ENCODE results near the gene FIP1L1. TPM values are rescaled to one million over a fixed set of nuclear protein-coding genes. Genes with fewer than 3 reads are reported as not detected.

Gene FIP1L1
- total and polyA plus RNA-seq, 2 donors (not counting 3 experiments of a cell fraction or from before 2014, with no cell fraction given) = 18.9 to 51.9 TPM

DNA sequence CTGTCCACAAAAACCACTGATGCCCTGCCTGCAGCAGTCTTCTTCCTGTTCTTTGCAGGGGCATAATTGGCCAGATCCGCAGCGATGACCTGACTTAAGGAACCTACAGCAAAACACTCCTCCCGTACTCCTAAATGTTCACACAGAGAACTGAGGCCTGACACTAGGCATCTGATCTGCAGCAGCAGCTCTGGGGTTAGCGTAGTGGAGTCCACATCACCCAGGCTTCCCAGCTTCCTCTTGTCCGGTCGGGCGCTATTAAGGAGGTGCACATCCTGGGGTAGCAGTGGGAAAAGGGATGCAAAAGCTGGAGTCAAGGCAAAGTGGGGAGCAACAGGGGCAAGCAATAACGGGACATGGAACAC is 12.3 kb upstream of the FIP1L1 start:
- H3K9me3 ChIP-seq (replicated peaks; ENCODE audit: control insufficient read depth, insufficient read depth, low read length) = no peaks in the 10 kb centered on the region
- peaks cover 14 to 19% of the 10 kb centered on the region in 2 experiments for H3K27me3 ChIP-seq (ENCODE audit: control insufficient read depth in 2 of 2, insufficient read depth in 2 of 2, low read length in 2 of 2)
- BruUV-seq (replicated peaks) = no TSS peak
- intact Hi-C loops (cut with micrococcal nuclease) = loop anchor here (5.0 to 10.0 kb wide), 2 partner anchors 192 to 350 kb away; no protein-coding TSS in a partner anchor
- H3K4me3 ChIP-seq (replicated peaks in 1 of 3; ENCODE audit: insufficient read depth in 1 of 3, low read depth in 1 of 3, low read length in 3 of 3) = peak overlapping the region; percentile 49 to 97 (median 74)
- DNase-seq (ENCODE audit: low read depth, low spot score) (no peak), FAIRE-seq (no peak)
- dilution Hi-C loops (cut with MboI; ENCODE audit: extremely low pct_ligation_motif_present, low sequenced_read_pairs) = no loop called here
- peak overlapping the region; percentile 85 for H3K4me2 ChIP-seq (ENCODE audit: insufficient read depth, low read length)
- peaks cover 17% of the 10 kb centered on the region for H3K4me1 ChIP-seq (ENCODE audit: control insufficient read depth, extremely low read depth, insufficient read depth, low read length)
- H2AFZ ChIP-seq (ENCODE audit: low read depth, low read length) = peak overlapping the region; percentile 83
- ChIA-PET CTCF (interaction anchor here (1.1 to 1.8 kb wide), 2 partner anchors 12 to 350 kb away, joined by 3 to 6 read pairs; partner anchors contain the start of gene FIP1L1), POLR2A (interaction anchor here (1.3 kb wide), 1 partner anchor 44 kb away, joined by 5 read pairs; no protein-coding TSS in a partner anchor)
- H3K27ac ChIP-seq (ENCODE audit: insufficient read depth, low read depth, low read length) = no peak overlapping the region
- H3K9me1 ChIP-seq (replicated peaks; ENCODE audit: control insufficient read depth, extremely low read depth, insufficient read depth, low read length) = no peaks in the 10 kb centered on the region
- peaks cover 24% of the 10 kb centered on the region for H3K79me2 ChIP-seq (ENCODE audit: control insufficient read depth, insufficient read depth, low read length)
- H3K9ac ChIP-seq (replicated peaks; ENCODE audit: extremely low read depth, insufficient read depth, low read length) = peak overlapping the region; percentile 47
- no peaks in the 10 kb centered on the region for H3K36me3 ChIP-seq (ENCODE audit: control insufficient read depth in 2 of 2, extremely low read depth in 1 of 2, insufficient read depth in 2 of 2, low read length in 2 of 2)
- TF ChIP-seq POLR2AphosphoS5 (IDR thresholded peaks at IDR 0.05; ENCODE audit: insufficient read depth, low read depth, low read length) (no peak), GATA2 (IDR thresholded peaks at IDR 0.05; ENCODE audit: insufficient read depth, insufficient read length, low read depth, low read length) (no peak), EZH2 (IDR thresholded peaks at IDR 0.05; ENCODE audit: borderline replicate concordance, low read depth, low read length, severe bottlenecking) (no peak), POLR2A (IDR thresholded peaks at IDR 0.05; ENCODE audit: low read depth, low read length) (no peak), JUN (IDR thresholded peaks at IDR 0.05; ENCODE audit: borderline replicate concordance, insufficient read depth, insufficient read length, low read depth) (no peak), MYC (IDR thresholded peaks at IDR 0.05; ENCODE audit: low read depth, low read length) (no peak), FOS (IDR thresholded peaks at IDR 0.05; ENCODE audit: borderline replicate concordance, insufficient read depth, low read length) (no peak)
- TF ChIP-seq, protein P1, sequence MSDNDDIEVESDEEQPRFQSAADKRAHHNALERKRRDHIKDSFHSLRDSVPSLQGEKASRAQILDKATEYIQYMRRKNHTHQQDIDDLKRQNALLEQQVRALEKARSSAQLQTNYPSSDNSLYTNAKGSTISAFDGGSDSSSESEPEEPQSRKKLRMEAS (IDR thresholded peaks at IDR 0.05; ENCODE audit: insufficient read depth, insufficient read length) = no peak
- TF ChIP-seq, protein P2, sequence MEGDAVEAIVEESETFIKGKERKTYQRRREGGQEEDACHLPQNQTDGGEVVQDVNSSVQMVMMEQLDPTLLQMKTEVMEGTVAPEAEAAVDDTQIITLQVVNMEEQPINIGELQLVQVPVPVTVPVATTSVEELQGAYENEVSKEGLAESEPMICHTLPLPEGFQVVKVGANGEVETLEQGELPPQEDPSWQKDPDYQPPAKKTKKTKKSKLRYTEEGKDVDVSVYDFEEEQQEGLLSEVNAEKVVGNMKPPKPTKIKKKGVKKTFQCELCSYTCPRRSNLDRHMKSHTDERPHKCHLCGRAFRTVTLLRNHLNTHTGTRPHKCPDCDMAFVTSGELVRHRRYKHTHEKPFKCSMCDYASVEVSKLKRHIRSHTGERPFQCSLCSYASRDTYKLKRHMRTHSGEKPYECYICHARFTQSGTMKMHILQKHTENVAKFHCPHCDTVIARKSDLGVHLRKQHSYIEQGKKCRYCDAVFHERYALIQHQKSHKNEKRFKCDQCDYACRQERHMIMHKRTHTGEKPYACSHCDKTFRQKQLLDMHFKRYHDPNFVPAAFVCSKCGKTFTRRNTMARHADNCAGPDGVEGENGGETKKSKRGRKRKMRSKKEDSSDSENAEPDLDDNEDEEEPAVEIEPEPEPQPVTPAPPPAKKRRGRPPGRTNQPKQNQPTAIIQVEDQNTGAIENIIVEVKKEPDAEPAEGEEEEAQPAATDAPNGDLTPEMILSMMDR (IDR thresholded peaks at IDR 0.05; ENCODE audit: extremely low read depth in 1 of 2, insufficient read depth in 1 of 2, low read depth in 1 of 2, low read length in 2 of 2) = no peak
- H4K20me1 ChIP-seq (replicated peaks; ENCODE audit: control insufficient read depth, extremely low read depth, insufficient read depth, low read length) = no peaks in the 10 kb centered on the region

All from endothelial cell of umbilical vein (primary cell).